HG02678 (cell line): ENCODE results near the gene RPS6KA2.
"Not testable (repeated sequence)": the region's sequence is repeated elsewhere in the genome, so short reads cannot be mapped to it uniquely, and the experiment has no call there.

Experiments used
- ATAC-seq: cut with Tn5 transposase; IDR thresholded peaks from one replicate; pipeline ENCODE4 v1.9.1; 2021; ENCODE audit warnings: mild to moderate bottlenecking, moderate library complexity; ENCODE audit not compliant: unreplicated experiment

Gene RPS6KA2

DNA sequence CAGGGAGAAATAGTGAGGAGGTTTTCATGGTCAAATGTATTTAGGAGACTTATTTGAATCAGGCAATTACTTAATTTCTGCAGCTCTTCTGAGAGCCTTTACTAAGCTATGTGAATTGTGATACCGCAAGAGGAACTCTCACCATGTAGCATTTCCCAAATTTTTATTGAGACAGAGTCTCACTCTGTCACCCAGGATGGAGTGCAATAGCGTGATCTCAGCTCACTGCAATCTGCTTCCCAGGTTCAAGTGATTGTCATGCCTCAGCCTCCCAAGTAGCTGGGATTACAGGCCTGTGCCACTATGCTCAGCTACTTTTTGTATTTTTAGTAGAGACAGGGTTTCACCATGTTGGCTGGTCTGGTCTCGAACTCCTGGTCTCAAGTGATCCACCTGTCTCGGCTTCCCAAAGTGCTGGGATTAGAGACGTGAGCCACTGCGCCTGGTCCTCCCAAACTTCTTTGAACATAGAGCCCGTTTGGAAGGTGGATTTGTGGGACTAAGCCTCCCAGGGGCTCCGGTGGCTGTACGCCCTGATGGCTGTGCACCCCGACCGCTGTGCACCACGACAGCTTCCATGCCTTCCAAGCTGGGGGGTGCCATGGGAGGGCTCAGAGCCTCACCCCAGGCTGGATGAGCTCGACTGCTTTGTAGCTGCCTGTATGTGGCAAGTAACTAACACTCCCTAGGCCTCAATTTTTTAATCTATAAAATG, 238.6 kb downstream of the RPS6KA2 start:
- no peak for ATAC-seq

- no peak for ATAC-seq
These were observed 239.3 kb downstream of the RPS6KA2 start for GRCh38 chr6:166387642-166388289.

GRCh38 chr6:166387098-166387497, 240.0 kb downstream of the RPS6KA2 start:
- not testable (repeated sequence) for ATAC-seq

- no peak for ATAC-seq
These were observed 240.9 kb downstream of the RPS6KA2 start for GRCh38 chr6:166386111-166386510.

DNA sequence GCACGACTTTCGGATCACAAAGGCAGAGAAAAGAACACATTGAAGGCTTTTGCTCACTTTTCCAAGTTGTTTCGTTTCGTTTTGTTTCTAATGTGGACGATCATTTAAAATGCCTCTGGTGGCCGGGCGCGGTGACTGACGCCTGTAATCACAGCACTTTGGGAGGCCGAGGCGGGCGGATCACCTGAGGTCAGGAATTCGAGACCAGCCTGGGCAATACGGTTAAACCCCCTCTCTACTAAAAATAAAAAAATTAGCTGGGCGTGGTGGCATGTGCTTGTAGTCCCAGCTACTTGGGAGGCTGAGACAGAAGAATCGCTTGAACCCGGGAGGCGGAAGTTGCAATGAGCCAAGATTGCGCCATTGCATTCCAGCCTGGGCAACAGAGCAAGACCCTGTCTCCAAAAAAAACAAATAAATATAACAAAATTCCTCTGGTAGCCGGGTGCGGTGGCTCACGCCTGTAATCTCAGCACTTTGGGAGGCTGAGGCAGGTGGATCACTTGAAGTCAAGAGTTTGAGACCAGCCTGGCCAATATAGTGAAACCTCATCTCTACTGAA, 243.2 kb downstream of the RPS6KA2 start:
- ATAC-seq = not testable (repeated sequence)

- ATAC-seq = peak; percentile 88
These were observed 243.9 kb downstream of the RPS6KA2 start, which contains the start of gene MPC1 for GRCh38 chr6:166382933-166383801. Gene MPC1 (minus strand): TSS chr6:166382940. CDS start chr6:166382876, 64 bp downstream.

DNA sequence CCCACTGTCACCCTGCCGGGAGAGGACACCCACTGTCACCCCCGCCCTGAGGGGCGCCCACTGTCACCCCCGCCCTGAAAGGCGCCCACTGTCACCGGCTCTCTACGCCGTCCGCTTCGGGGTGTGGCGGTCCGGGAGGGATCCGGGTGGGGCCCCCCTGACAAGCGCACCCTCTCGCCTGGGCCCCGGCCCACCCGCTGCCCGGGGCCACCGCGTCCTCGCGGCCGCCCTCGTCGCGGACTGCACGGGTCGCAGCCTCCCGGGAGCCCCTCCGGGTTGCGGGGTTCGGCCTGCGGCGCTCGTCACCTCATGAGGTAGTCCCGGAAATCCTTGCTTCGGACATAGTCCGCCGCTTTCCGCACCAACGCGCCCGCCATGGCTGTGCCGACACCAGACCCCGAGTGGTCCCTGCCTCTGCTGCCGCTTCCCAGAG, 244.5 kb downstream of the RPS6KA2 start:
- ATAC-seq = peak; percentile 6

DNA sequence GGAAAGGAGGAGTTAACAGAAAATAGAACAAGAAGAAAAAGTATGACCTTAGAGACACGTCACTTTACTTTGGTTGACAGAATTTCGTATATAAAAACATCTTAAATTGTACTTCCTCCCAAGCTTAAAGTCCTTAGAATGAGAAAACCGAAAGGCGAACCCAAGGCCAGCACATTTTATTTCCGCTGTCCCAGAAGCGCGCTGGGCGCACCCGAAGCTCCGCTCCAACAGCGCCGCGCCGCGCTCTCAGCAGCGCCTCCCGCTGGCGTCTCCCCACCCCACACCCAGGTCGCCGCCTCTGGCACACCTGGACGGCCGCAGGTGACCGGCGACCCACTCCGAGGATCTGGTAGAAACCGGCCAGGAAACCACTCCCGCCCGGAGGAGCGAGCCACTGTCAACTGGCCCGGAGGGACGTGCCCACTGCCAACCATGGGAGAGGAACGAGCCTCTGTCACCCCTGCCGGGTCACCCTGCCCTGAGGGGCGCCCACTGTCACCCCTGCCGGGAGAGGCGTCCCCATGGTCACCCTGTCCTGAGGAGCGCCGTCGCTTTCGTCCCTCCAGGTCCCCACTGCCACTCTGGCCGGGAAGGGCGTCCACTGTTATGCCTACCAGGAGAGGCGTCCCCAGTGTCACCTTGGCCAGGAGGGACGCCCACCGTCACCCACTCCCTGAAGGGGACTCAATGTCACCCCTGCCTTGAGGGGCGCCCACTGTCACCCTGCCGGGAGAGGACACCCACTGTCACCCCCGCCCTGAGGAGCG, 245.1 kb downstream of the RPS6KA2 start:
- ATAC-seq = peak; percentile 45

- no peak for ATAC-seq
These were observed 245.7 kb downstream of the RPS6KA2 start for GRCh38 chr6:166381381-166381732.

GRCh38 chr6:166379800-166380199, 247.3 kb downstream of the RPS6KA2 start:
- no peak for ATAC-seq

GRCh38 chr6:166379103-166379586, 247.9 kb downstream of the RPS6KA2 start:
- ATAC-seq = no peak

DNA sequence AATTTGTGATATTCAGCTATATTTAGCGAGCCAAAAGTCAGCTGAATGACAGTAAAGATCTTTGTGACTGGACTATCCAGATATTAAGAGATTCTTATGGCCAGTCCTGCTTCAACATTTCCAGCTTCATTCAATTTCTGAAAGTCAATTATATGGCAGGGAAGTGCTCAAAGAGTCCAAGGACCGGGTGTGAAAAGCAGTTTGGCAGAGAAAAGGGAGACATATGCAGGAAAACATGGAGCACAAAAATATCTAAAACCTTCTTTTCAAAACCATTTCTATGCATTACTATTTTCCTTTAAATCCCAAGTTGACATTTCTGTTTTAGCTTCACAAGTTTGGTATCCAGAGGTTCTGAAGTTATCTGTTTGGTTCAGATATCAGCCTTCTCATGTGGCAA, 249.3 kb downstream of the RPS6KA2 start:
- ATAC-seq = no peak

DNA sequence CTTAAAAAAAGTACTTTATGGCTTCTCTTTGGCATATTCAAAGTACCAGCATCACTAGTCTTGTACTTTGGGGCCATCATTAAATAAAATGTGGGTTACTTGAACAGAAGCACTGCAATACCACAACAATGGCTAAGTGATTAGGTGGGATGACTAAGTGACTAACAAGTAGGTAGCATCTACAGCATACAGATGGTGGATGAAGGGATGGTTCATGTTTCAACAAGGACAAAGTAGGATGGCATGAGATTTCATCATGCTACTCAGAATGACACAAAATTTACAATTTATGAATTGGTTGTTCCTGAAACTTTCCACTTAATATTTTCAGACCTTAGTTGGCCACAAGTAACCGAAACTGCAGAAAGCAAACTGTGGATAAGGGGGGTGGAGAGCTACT, 252.0 kb downstream of the RPS6KA2 start:
- no peak for ATAC-seq

- ATAC-seq = no peak
These were observed 256.6 kb downstream of the RPS6KA2 start for GRCh38 chr6:166370489-166370888.

- ATAC-seq = no peak
These were observed 257.3 kb downstream of the RPS6KA2 start for GRCh38 chr6:166369782-166370181.

DNA sequence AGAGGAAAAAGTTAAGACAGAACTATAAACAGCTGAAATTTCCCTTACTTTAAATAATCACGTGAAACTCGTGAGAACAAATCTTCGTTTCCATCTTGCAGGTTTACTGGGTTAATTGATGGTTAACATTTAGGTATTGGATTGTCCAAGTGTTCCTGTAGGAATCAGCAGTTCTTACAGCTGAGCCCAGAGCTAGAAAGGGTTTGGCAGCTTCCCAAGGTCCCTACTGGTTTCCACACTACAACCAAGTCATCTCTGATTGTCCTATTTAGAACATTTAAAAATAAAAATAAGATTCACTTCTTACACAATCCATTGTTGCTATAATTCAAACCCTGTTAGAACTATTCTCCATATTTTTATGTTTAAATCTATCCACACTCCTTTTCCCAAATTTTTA, 260.1 kb downstream of the RPS6KA2 start:
- ATAC-seq = no peak

GRCh38 chr6:166365806-166366205, 261.2 kb downstream of the RPS6KA2 start:
- no peak for ATAC-seq

- ATAC-seq = no peak
These were observed 261.8 kb downstream of the RPS6KA2 start for GRCh38 chr6:166365221-166365620.

- no peak for ATAC-seq
These were observed 262.6 kb downstream of the RPS6KA2 start for GRCh38 chr6:166364456-166364855.

DNA sequence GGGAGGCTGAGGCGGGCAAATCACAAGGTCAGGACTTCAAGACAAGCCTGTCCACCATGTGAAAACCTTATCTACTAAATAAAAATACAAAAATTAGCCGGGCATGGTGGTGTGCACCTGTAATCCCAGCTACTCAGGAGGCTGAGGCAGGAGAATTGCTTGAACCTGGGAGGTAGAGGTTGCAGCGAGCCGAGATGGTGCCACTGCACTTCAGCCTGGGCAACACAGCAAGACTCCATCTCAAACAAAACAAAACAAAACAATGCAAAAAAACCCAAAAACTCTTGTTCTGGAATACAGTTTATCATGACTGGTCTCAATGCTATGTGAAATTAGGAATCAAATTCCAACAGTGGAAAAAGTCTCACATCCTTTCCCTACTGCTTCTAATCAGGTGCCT, 264.6 kb downstream of the RPS6KA2 start:
- not testable (repeated sequence) for ATAC-seq
